Stomach smooth muscle (tissue), 2 donors: ENCODE data around the gene CCDC85C.

Experiments used
- H3K27ac ChIP-seq: one replicate; pipeline ENCODE4 v1.7.0; 2013; ENCODE audit warnings: mild to moderate bottlenecking, low read length, inconsistent platforms
- H3K27me3 ChIP-seq, 2 donors: one replicate each; pipeline ENCODE4 v1.7.0; 2013; ENCODE audit warnings: low read length in 2 of 2; ENCODE audit not compliant: insufficient read depth in 2 of 2, control insufficient read depth in 1 of 2
- H3K36me3 ChIP-seq, 2 donors: one replicate each; pipeline ENCODE4 v1.7.0; 2013; ENCODE audit warnings: low read length in 2 of 2; ENCODE audit not compliant: control insufficient read depth in 2 of 2, insufficient read depth in 2 of 2
- H3K4me1 ChIP-seq: one replicate; pipeline ENCODE4 v1.7.0; 2013; ENCODE audit warnings: low read length; ENCODE audit not compliant: control insufficient read depth, insufficient read depth
- H3K4me3 ChIP-seq, 2 donors: one replicate each; pipeline ENCODE4 v1.7.0; 2013; ENCODE audit warnings: low read length in 2 of 2
- H3K9ac ChIP-seq, 2 donors: one replicate each; pipeline ENCODE4 v1.7.0; 2013; ENCODE audit warnings: low read length in 2 of 2, mild to moderate bottlenecking in 1 of 2
- H3K9me3 ChIP-seq, 2 donors: one replicate each; pipeline ENCODE4 v1.7.0; 2013; ENCODE audit warnings: low read length in 2 of 2; ENCODE audit not compliant: control insufficient read depth in 2 of 2
- donor health status: healthy.
- donor health status: Pancreatic carcinoma.

The CCDC85C gene

DNA sequence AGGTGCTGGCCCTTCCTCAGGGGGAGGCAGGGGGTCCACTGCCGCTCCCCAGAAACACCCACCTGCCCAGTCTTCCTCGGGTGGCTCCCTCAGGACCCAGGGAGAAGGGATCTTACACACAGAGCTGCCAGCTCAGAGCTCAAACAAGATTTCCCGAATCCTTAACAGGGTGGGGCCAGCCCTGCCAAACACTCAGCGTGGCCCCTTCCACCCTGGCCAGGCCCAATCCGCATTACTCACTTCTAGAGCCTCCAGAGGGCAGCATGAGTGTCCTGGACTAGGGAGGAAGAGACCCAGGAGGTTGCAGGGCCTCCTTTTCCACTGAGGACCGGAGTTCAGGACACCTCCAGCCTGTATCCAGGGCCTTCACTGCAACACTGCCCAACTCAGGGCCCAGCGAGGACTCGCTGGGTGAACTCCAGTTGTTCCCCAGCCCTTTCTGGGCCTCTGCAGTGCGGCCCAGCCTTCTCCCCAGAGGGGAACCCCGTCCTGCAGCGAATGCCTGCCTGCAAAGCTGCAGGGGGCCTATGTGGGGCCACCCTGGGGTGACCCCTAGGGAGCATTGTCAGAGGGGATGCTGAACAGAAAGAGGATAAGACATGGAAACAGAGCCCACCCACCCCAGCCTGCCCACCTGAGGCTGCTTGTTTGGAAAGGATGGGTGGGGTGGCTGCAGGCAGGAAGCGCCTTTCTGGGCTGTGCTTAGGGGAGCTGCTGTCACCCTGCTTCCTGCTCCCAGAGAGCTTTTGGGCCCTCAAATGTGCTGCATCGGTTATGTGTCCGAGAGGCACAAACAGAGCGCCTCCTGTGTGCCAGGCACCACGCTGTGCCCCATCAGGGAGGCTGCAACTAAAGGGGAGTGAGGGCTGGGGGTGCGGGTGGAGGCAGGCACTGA is 79.0 kb downstream of the CCDC85C start:
- Histone ChIP-seq H3K4me1 (peaks cover 57% of the 10 kb centered on the region), H3K9ac (no peak overlapping the region), H3K27ac (peak overlapping the region; percentile 53), H3K36me3 (peaks cover 0 to 4% of the 10 kb centered on the region in 2 donors), H3K4me3 (peak overlapping the region in 1 of 2 donors; percentile 15), H3K27me3 (no peaks in the 10 kb centered on the region), H3K9me3 (no peaks in the 10 kb centered on the region)

- peak overlapping the region in 1 of 2 donors; percentile 15 for H3K4me3 ChIP-seq
These were observed 79.8 kb downstream of the CCDC85C start for GRCh38 chr14:99524091-99524661.

DNA sequence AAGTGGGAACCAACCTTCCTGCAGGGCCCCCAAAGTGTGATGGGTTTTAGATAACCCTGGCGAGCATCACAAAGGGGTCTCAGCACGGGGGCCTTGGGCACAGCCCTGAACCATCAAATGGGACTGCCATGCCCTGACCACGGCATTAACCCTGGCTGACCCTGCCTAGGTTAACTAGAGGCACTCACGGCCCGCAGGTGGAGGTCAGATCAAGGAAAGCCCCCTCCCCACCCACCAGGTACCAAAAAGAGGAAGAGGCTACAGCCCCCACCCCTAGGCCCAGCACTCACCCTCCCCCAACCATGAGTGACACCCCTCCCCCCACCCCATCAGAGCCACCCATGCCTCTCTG is 80.3 kb downstream of the CCDC85C start:
- Histone ChIP-seq H3K27me3 (no peaks in the 10 kb centered on the region), H3K27ac (peak overlapping the region; percentile 71), H3K9me3 (no peaks in the 10 kb centered on the region), H3K9ac (no peak overlapping the region), H3K4me3 (peak overlapping the region in 1 of 2 donors; percentile 22), H3K4me1 (peaks cover 54% of the 10 kb centered on the region), H3K36me3 (peaks cover 0 to 7% of the 10 kb centered on the region in 2 donors)

More at GRCh38 chr14:99524091-99524661, 79.8 kb downstream of the CCDC85C start:
- Histone ChIP-seq H3K4me1 (peaks cover 52% of the 10 kb centered on the region), H3K9ac (no peak overlapping the region), H3K27me3 (no peaks in the 10 kb centered on the region), H3K27ac (peak overlapping the region; percentile 71), H3K9me3 (no peaks in the 10 kb centered on the region), H3K36me3 (peaks cover 0 to 7% of the 10 kb centered on the region in 2 donors)

GRCh38 chr14:99522934-99523703 is 80.9 kb downstream of the CCDC85C start:
- Histone ChIP-seq H3K4me1 (peaks cover 59% of the 10 kb centered on the region), H3K9ac (peak overlapping the region; percentile 21 to 35)

DNA sequence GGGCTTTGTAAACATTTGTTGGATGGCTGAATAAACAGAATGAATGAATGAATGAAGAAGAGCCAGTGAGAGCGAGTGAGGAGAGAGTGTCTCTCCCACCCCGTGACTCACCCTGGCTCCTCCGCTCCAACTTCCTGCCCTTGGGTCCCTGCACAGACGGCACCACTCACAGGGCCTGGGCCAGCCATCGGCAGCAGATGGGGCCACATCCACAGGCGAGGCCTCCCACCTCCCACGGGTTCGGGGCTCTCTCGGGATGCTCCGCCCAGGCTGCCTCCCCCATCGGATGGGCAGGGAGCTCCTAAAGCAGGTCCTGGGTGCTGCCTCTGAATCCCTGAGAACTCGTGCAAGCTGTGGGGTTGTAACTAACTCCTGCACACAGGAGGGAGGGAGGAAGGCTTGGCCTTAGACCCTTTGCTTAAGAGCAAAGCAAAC is 81.5 kb downstream of the CCDC85C start:
- Histone ChIP-seq H3K27me3 (no peaks in the 10 kb centered on the region), H3K9ac (peak overlapping the region in 1 of 2 donors; percentile 35), H3K4me3 (peak overlapping the region in 1 of 2 donors; percentile 47), H3K27ac (peak overlapping the region; percentile 71), H3K4me1 (peaks cover 61% of the 10 kb centered on the region), H3K36me3 (peaks cover 0 to 7% of the 10 kb centered on the region in 2 donors), H3K9me3 (no peaks in the 10 kb centered on the region)

More at GRCh38 chr14:99522934-99523703, 80.9 kb downstream of the CCDC85C start:
- Histone ChIP-seq H3K4me3 (peak overlapping the region in 1 of 2 donors; percentile 47), H3K27me3 (no peaks in the 10 kb centered on the region), H3K9me3 (no peaks in the 10 kb centered on the region), H3K27ac (peak overlapping the region; percentile 71), H3K36me3 (peaks cover 0 to 7% of the 10 kb centered on the region in 2 donors)

DNA sequence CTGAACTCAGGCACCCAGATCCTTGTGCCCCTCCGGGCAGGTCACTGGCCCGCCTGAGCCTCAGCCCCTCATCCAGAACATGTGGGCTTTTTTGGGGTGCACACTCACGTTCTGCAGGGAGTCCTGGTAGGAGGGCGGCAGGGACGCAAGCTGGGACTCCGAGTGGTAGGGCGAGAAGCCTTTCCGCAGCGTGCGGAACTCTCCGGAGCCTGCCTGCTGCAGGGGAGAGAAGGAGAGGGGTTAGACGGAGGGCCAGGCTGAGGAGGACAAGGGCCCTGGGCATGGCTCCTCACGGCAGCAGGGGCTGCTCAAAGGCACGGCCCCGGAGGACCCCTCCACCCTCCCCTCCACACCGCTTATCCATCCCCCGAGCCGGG is 82.0 kb downstream of the CCDC85C start:
- H3K4me3 ChIP-seq, result no peak overlapping the region
- no peaks in the 10 kb centered on the region for H3K9me3 ChIP-seq
- H3K36me3 ChIP-seq, result peaks cover 0 to 6% of the 10 kb centered on the region in 2 donors
- peaks cover 58% of the 10 kb centered on the region for H3K4me1 ChIP-seq
- H3K27me3 ChIP-seq, result no peaks in the 10 kb centered on the region
- H3K9ac ChIP-seq, result no peak overlapping the region
- H3K27ac ChIP-seq, result peak overlapping the region; percentile 71

DNA sequence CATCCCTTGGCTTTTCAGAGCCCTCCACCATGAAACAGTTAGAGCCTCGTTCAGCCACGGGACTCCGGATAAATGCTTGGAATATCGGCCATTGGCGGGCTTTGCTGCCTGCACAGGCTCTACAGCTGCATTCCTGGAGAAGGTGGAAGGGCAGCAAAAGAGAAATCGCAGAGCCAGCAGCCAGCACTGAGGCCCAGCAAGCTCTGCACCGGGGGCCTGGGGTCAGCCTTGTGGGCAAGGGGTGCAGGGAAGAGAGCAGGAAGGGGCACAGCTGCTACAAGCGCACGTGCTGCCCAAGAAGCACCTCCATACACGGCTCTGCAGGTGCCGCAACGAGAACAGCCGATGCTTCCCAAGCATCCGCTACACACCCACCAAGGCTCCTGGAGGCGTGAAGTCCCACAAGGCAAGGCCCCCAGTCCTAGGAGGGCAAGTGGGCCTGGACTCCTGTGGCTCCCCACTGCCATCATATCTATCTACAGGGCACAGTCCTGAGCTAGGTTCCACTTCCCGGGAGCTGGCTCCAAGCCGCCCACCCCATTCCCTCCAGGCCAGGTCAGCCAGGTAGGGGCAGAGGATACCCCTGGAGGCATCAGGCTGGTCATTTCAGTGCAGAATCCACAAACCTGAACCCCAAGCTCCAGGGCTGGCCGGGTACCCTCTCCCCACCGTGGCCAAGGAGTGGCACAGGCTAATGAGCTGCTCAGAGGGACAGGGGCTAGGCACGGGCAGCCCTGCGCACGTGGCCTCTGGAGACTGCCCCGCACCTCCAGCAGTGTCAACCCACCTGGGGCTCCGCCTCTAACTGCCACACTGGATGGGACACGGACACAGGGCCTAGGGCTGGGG is 82.6 kb downstream of the CCDC85C start:
- no peaks in the 10 kb centered on the region for H3K27me3 ChIP-seq
- peaks cover 0 to 5% of the 10 kb centered on the region in 2 donors for H3K36me3 ChIP-seq
- H3K4me3 ChIP-seq, result no peak overlapping the region
- H3K9ac ChIP-seq, result no peak overlapping the region
- H3K4me1 ChIP-seq, result peaks cover 56% of the 10 kb centered on the region
- no peaks in the 10 kb centered on the region for H3K9me3 ChIP-seq
- no peak overlapping the region for H3K27ac ChIP-seq

- H3K9ac ChIP-seq, result no peak overlapping the region
- peaks cover 0 to 5% of the 10 kb centered on the region in 2 donors for H3K36me3 ChIP-seq
- no peaks in the 10 kb centered on the region for H3K27me3 ChIP-seq
- no peak overlapping the region for H3K4me3 ChIP-seq
- no peak overlapping the region for H3K27ac ChIP-seq
- no peaks in the 10 kb centered on the region for H3K9me3 ChIP-seq
- peaks cover 56% of the 10 kb centered on the region for H3K4me1 ChIP-seq
These were observed 83.4 kb downstream of the CCDC85C start for GRCh38 chr14:99520571-99521081.

GRCh38 chr14:99519931-99520421 is 84.0 kb downstream of the CCDC85C start:
- H3K36me3 ChIP-seq, result peaks cover 5% of the 10 kb centered on the region in 2 donors
- H3K9ac ChIP-seq, result no peak overlapping the region
- no peak overlapping the region for H3K4me3 ChIP-seq
- peaks cover 50% of the 10 kb centered on the region for H3K4me1 ChIP-seq
- H3K9me3 ChIP-seq, result no peaks in the 10 kb centered on the region
- no peaks in the 10 kb centered on the region for H3K27me3 ChIP-seq
- H3K27ac ChIP-seq, result no peak overlapping the region
